ENCODE results near the gene NDUFAF3. TPM values are rescaled to one million over a fixed set of nuclear protein-coding genes. Genes with fewer than 3 reads are reported as not detected.

The NDUFAF3 gene, protein sequence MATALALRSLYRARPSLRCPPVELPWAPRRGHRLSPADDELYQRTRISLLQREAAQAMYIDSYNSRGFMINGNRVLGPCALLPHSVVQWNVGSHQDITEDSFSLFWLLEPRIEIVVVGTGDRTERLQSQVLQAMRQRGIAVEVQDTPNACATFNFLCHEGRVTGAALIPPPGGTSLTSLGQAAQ
- 49.6 to 89.0 TPM (median 87.8 TPM) in 5 replicates for total RNA-seq (2022; extraction: Qiagen RNA extraction)

DNA sequence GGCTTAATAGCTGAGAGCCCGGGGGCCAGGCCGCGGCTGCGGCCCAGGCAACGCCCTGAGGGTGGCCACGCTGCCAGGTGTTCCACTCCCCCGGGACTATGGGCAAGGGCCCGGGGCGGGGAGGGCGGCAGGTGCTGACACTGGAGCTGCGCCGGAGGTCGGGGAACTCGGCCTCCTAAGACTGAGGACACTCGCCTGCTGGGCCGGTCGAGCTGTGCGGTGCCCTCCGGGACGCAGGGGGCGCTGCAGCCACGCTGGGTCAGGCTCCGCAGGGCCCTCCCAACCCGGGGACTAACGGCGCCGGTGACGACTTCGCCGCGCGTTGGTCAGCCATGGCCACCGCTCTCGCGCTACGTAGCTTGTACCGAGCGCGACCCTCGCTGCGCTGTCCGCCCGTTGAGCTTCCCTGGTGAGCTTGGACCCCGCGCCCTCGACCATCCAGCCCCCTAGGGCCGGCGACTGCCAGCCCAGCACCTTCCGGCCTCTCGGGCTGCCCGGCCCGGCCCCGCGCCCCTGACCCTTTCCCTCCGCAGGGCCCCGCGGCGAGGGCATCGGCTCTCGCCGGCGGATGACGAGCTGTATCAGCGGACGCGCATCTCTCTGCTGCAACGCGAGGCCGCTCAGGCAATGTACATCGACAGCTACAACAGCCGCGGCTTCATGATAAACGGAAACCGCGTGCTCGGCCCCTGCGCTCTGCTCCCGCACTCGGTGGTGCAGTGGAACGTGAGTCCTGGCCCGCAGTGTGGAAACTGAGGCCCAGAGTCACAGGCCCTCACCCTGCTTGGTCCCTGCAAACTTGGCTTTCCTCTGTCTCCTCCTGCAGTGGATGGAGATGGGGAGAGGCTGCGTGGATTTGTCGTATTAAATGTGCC, at the start of gene NDUFAF3:
NDUFAF3 (plus strand) TSS at position 309 of the 875 bp plus-strand sequence; CDS start at position 333, 24 bp downstream.

DNA sequence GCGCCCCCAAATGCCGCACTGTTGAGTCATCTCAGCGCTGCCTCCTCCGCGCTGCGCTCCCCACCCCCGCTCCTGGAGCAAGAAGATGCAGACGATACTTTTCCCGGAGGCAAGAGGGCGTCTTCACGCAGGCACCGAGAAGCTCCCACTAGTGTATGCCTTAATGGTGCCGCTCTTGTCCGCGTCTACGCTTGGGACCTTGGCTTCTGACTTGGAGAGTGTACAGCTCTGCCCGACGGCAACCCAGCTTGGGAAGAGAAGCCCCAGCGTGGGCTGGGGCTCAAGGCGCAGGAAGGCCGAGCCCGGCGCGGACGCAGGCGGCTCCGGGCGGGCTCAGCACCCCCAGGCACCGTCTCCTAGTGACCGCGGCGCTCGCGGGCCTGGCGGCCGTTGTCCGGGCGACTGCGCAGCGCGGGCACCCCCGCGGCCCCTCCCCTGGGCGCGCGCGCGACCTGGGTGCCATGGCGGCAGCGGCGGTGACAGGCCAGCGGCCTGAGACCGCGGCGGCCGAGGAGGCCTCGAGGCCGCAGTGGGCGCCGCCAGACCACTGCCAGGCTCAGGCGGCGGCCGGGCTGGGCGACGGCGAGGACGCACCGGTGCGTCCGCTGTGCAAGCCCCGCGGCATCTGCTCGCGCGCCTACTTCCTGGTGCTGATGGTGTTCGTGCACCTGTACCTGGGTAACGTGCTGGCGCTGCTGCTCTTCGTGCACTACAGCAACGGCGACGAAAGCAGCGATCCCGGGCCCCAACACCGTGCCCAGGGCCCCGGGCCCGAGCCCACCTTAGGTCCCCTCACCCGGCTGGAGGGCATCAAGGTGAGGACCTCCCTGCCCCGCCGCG, 31.9 kb upstream of the NDUFAF3 start, which contains the start of gene P4HTM:
P4HTM (plus strand) TSS at position 446 of the 840 bp plus-strand sequence; CDS start at position 462, 16 bp downstream.

DNA sequence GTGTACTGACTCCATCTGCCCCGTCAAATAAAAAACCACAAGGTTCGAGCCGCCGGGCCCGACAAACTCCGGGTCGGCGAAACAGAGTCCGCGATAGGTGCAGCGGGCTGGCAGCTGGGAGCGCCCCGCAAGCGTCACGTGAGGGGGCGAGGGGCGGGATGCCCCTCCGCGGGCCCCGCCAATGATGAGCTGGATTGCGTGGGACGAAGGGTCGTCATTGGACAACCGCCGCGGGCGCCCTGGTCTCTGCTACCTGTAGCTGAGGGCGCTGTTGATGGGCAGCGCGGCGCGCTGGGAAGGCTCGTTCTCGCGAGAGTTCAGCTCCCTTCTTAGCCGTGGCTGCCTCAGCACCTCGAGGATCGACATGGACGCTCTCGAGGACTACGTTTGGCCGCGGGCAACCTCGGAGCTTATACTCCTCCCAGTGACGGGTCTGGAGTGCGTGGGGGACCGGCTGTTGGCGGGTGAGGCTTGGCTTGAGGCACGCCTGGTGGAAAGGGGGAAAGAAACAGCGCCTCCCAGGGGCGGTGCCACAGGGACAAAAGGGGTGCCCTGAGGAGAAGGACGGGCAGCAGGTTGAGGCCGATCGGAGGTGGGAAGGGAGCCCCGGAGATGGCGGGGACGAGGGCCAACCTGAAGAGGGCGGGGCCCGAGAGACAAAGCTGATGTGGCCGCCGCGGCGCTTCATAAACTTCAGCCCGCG, 14.7 kb upstream of the NDUFAF3 start, which contains the start of gene WDR6:
WDR6 (plus strand) TSS at position 324 of the 703 bp plus-strand sequence; CDS start at position 365, 41 bp downstream.

DNA sequence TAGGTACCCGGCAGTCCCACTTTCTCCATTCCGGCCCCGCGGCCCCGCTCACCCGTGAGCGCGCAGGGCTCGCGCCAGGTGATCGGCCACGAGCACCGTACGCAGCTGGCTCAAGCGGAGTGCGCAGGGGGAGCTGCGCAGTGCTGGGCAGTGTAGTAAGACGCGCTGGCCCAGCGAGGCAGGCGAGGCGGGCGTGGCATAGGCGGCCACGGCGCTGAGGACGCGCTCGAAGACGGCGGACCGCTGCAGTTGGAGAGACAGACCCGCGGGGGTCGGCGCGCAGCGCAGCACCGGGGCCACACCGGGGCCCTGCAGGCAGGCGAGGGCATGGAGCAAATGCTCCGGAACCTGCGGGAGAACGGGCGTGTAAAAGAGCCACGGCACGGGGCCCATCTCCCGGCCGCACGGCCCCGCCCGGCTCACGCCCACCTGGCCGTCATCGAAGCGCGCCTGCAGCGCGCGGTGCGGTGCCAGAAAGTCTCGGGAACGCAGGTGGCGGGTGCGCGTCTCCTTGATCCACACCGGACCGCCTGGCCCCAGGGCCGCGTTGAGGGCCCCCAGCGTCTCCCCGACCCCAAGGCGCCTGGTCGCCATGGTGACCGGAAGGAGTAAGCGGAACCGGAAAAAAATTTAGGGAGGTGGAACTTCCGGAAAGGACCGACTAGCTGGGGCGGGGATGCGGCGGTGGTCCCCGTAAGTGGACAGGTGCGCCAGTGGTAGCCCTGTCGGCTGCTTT, 3.8 kb upstream of the NDUFAF3 start, which contains the start of gene DALRD3:
DALRD3 (minus strand) TSS at position 610 of the 736 bp plus-strand sequence; CDS start at position 594, 16 bp downstream.

DNA sequence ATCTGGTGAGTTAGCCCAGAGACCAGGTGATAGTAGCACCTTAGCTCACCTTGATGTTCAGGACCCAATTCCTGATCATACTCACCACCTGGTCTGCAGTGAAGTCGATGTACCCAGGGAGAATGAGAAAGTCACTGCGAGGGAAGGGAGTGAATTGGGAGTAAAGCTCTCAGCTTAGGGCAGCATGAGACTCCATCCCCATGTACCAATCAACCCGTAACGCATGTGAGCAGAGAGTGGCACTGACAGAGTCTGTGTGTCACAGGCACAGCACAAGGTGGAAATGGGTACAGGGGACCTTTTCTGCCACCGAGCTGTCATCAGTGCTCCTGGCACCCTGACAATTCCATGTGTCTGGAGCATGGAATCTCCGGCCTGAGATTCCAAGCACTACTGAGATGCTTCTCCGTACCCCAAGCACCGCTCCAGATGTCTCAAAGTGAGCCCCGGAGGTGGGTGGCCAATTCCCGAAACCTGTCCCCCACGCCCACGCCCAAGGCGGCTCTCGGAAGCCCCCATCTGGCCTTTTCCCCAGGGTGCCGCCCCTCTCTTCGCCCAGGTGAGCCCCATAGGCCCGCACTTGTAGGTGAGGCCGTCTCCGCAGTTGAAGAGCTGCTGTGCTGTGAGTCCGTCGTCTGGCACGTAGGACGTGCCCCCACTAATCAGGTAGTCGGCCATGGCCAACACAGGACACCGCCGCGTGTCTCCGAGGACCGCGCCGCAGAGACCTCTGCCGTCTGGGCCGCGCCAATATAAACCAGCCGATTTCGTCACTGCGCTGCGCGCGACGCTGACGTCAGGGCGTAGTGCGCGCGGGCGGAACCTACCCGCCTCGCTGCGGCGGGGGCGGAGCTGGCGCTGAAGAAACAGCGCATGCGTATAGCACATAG, 7.0 kb downstream of the NDUFAF3 start, which contains the start of gene IMPDH2:
IMPDH2 (minus strand) TSS at position 726 of the 890 bp plus-strand sequence; CDS start at position 678, 48 bp downstream.

Other genes starting within 250 kb of the NDUFAF3 start
- 15.6 to 21.7 TPM (median 19.1 TPM) in 5 replicates for gene PRKAR2A, start 174.2 kb upstream of the NDUFAF3 start, total RNA-seq (2022; extraction: Qiagen RNA extraction)
- 10.3 to 12.0 TPM (median 11.3 TPM) in 5 replicates for gene SLC25A20, start 123.2 kb upstream of the NDUFAF3 start, total RNA-seq (2022; extraction: Qiagen RNA extraction)
- 52.5 to 66.6 TPM (median 58.1 TPM) in 5 replicates for gene ARIH2, start 103.3 kb upstream of the NDUFAF3 start, total RNA-seq (2022; extraction: Qiagen RNA extraction)
- gene P4HTM, start 31.9 kb upstream of the NDUFAF3 start, total RNA-seq (2022; extraction: Qiagen RNA extraction), result 12.2 to 20.2 TPM (median 17.5 TPM) in 5 replicates
- gene WDR6, start 14.7 kb upstream of the NDUFAF3 start, total RNA-seq (2022; extraction: Qiagen RNA extraction), result 65.0 to 73.0 TPM (median 69.3 TPM) in 5 replicates
- 20.3 to 25.8 TPM (median 24.4 TPM) in 5 replicates for gene DALRD3, start 3.5 kb upstream of the NDUFAF3 start, total RNA-seq (2022; extraction: Qiagen RNA extraction)
- gene IMPDH2, start 7.3 kb downstream of the NDUFAF3 start, total RNA-seq (2022; extraction: Qiagen RNA extraction), result 147 to 182 TPM (median 153 TPM) in 5 replicates
- gene QRICH1, start 72.0 kb downstream of the NDUFAF3 start, total RNA-seq (2022; extraction: Qiagen RNA extraction), result 35.1 to 42.1 TPM (median 35.9 TPM) in 5 replicates
- 121 to 163 TPM (median 145 TPM) in 5 replicates for gene QARS1, start 82.6 kb downstream of the NDUFAF3 start, total RNA-seq (2022; extraction: Qiagen RNA extraction)
- gene USP19, start 98.7 kb downstream of the NDUFAF3 start, total RNA-seq (2022; extraction: Qiagen RNA extraction), result 20.0 to 23.6 TPM (median 21.9 TPM) in 5 replicates
- 92.5 to 109 TPM (median 101 TPM) in 5 replicates for gene LAMB2, start 110.9 kb downstream of the NDUFAF3 start, total RNA-seq (2022; extraction: Qiagen RNA extraction)
- 11.6 to 15.2 TPM (median 14.6 TPM) in 5 replicates for gene CCDC71, start 144.2 kb downstream of the NDUFAF3 start, total RNA-seq (2022; extraction: Qiagen RNA extraction)
- 3.2 to 6.7 TPM (median 5.4 TPM) in 5 replicates for gene KLHDC8B, start 149.5 kb downstream of the NDUFAF3 start, total RNA-seq (2022; extraction: Qiagen RNA extraction)